ENCODE measurements around the gene TFF2.

The TFF2 gene

DNA sequence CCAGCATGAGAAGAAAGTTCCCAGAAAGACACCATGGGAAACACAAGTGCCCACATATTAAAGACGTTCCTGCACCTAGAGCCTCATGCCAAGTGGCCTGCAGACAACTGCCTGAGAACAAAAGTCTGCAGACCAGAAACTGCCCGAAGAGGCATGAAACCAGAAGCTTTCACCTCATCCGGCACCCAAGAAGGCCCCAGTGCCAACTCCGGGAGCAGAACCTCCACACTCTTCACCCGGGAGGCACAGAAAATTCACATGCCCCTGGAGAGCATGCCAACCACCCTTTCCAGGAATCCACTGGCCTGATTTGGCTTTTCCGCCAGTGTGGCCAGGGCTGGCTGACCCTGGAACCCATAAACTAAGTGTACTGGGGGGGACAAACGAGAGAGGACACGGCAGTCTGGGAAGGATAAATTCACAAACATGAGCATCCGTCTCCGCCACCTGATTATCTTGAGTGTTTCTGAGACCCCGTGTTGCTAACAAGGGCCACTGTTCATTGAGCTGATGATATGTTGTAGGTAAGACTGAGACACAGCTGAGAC lies 6.8 kb downstream of the TFF2 start:
- no peak for DNase-seq

DNA sequence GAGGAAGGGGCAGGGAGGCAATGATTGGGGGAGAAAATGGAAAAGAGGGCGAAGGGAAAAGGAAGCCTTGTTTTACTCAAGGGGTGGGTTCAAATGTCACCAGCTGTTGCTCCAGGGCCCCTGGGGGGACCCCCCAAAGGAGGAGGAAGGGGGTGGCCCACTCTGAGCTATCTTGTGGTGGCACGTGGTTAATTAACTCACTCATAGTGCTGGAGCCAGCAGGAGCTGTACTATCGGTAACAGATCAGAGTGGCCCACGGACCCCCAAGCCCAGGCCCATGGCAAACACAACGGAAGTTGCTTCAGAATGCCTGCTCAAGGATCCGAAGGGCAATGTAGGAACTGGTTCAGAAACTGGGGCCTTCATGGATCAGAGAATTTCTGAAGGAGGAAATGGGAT lies 7.2 kb downstream of the TFF2 start:
- DNase-seq = no peak

DNA sequence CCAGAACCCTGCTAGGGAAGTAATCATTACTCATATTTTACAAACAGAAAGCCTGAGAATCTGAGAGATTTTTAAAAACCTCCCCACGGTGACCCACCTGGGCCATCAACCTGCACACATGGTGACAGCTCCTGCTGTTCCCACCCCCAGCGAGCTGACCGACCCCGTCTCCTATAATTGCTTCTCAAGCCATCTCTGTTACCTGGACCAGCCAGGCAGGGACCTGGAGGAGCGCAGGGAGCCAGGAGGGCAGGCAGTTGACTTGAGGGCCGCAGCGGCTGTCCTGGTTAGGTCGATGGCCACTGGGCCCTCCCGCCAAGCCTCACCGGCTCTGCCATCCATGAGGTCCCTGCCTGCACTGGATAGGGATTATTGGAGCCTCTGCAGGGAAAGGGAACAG lies 7.7 kb downstream of the TFF2 start:
- no peak for DNase-seq

DNA sequence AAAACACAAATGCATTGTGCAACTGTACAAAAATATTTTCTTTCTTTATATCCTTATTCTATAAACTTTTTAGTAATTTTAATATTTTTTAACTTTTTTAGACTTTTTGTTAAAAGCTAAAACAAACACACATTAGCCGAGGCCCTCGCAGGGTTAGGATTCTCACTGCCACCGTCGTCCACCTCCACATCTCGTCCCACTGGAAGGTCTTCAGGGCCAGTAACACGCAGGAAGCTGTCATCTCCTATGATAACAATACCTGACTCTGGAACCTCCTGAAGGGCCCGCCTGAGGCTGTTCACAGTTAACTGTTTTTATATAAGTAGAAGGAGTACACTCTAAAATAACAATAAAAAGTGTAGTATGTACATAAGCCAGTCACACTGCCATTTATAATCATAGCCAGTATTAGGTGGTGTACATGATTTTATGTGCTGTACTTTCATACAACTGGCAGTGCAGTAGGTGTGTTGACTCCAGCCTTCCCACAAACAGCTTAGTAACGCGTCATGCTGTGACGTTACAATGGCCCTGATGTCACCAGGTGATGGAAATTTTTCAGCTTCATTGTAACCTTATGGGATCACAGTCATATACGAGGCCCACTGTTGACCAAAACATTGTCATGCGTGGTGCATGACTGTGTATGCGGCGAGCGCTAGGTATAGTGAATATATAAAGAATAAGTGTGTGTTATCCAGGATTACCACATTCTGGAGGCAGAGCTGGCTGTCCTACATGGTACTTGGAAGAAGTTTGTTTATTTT lies 8.8 kb downstream of the TFF2 start:
- no peak for DNase-seq

DNA sequence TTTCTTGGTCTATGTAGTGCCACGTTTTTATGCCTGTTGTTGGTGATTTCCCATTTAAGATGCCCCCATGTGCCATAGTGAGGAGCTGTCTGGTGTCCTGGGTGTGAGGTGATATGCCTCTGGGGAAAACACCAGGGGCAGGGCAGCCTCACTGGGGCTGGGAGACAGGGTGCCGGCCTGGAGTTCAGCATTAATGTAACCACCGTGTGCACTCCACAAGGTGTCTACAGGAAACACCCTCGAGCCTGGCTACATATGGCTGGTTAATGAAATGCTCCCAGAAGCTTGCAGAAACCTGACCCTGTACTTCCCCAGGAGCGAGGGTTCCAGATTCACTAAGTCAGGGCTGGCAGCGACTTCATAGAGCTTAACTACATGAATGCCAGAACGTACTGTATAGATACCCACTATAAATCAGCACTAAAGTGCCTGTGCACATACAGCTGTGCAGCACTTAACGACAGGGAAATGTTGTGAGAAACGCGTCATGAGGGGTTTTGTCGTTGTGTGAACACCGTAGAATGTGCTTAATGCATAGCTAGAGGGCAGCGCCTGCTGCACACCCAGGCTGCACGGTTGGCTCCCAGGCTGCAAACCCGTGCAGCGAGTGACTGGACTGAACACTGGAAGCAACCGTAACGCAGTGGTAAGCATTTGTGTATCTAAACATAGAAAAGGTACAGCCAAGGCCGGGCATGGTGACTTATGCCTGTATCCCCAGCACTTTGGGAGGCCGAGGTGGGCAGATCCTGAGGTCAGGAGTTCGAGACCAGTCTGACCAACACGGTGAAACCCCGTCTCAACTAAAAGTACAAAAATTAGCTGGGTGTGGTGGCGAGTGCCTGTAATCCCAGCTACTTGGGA lies 10.4 kb downstream of the TFF2 start:
- DNase-seq = no peak

DNA sequence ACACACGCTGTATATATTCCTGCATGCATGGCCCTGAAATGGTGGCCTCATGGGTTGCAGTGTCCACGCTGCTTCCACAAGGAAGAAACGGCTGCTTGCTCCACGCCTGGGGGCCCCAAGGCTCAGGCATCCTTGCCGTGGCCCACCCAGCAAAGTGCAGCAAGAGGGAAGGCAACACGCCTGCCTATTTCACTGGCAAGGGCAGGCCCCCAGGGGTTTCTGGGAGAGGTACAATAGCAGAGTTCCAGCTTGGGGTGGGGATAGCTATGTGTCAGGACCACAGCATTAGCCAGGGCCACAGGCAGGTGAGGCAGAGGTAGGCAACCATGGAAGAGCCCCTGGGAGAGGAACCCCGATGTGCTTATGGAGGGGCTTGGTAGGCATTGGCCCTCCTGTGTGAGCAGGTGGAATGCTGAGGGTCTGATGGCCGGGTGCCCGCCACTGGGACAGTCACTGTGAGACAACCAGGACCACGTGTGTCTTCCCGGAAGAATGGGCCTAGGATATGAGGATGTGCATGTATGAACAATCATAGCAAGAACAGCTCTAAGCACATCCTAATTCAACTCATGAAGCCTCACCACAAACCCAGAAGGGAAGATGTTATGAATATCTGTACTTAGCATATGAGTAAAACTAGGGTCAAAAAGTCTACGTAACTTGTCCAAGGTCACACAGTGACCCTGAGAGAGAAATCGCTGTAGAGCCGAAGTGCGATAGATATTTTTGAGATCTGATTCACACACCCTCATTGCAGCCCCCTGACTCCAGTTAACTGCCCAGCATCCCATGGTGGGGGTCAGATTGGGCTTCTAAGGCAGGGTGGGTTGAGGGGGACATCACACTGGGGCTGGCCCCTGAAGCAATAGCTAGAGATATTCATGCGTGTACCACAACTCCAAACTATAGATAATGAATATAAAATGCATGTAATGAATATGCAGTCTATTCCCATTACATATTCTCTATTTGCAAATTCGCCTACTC lies 11.8 kb downstream of the TFF2 start:
- no peak for DNase-seq

DNA sequence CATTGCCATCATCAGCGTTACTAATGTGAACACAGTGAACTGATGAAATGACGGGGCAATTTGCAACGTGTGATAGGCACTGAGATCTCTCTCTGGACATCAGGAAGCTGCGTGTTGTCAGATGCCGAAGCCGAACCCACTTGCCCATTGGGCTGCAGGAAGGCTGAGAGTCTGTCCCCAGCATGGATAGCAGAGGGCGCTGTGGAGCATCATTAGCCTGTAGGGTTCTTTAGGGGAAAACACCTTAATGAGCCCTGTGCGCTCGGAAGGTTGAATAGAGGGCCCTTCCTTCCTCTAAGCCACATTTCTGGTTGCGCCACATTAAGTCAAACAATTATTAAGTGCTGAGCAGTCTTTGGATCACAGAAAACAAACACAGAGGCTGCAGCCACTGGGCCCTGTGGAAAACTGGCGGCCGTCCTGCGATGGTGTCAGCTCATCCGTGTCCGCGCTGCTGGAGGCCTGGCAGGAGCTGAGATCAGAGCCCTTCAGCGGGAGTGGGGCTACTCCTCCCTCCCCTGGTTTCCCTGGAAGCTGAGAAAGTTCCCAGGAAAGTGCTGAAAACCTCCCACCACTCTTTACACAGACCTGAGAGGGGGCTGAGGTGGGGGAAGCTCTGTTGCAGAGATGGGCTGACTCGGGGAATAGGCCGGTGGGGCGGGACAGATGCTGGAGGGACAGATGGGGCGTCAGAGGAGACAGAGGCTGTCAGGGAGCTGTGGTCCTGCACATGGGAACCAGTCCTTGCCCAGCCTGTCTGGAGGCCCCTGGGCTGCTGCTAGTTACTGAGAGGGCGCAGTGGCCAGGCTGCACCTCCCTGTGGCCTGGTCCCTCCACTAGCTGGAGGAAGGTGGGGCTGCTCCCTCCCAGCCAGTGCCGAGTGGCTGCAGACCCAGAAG lies 12.7 kb downstream of the TFF2 start:
- peak; percentile 86 for DNase-seq

DNA sequence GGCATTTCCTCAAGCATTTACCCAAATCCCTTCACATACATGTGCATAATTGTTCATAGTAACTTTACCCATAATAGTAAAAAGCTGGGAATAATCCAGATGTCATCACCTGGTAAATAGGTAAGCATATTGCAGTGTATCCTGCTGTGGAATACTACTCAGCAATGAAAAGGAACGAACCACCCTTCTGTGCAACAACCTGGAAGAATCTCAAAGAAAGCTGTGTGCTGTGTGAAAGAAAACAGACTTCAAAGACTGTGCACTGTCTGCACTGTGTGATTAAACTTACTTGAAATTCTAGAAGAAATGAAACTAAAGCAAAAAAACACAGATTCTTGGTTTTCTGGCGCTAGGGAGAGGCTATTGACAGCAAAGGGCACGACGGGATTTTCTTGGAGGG lies 13.5 kb downstream of the TFF2 start:
- DNase-seq = no peak

DNA sequence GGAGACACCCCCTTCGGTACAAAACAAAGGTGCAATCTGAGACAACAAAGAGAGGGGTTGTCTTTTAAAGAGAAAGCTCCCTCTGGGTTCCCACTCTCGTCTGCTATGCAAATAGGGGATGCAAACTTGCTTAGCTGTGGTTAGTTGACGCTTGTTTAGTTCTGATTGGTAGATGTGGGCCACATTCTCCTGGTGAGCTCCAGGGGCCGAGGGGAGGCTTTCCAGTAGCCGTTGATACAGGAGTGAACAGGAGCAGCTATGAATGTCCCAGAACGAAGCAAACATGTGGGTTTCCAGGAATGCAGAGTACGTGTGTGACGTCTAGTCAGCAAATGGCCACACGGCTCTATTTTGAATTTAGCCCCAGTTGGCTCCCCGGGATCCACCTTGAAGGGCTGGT lies 14.7 kb downstream of the TFF2 start:
- no peak for DNase-seq

DNA sequence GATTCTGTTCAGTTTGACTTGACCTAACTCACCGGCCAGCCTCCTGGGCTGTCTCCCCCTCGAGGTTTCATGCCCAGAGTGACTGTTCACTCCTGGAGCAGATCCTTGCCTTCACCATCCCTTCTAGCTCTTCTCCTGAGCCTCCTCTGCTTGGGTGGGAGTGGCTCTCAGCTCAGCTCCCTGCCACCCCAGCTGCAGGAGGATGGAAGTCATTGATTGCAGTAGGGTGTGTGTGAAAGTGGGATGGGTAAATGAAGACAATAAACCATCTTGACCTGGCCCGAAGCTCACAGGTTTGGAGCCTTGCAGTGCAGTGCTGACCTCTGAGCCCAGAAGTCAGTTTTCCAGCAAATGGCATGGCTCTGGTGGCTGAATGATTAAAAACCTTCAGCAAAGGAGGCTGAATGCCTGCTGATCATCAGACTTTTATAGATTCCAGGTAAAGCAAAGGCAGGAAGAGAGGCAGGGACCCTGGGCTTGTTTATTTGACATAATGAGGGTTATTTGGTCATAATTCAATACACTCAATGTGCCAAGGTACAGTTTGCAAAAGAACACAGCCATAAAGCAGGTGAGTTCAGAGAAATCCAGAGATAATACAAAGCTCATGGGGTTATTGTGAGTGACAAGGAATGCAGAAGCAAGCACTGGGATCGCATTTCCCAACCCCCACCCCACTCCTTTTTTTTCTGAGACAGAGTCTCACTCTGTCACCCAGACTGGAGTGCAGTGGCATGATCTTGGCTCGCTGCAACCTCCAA lies 18.1 kb downstream of the TFF2 start:
- DNase-seq = no peak

DNA sequence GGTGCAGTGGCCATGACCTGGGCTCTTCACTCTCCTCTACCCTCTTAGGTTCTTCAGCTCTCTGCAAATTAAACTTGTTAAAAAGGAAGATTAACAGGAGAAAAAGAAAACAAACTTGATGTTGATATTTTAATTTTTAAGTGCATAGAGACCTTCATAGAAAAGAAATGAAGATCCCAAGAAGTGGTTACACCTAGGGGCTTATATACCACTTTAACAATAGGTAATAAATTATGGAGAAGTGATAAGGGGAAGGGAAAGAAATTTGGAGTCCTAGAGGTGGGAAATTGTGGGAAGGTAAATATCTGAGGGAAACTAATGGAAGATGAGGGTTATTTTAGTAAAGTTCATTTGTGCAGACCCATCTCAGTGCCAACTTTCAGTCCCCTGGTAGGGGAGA lies 19.1 kb downstream of the TFF2 start:
- DNase-seq = no peak

DNA sequence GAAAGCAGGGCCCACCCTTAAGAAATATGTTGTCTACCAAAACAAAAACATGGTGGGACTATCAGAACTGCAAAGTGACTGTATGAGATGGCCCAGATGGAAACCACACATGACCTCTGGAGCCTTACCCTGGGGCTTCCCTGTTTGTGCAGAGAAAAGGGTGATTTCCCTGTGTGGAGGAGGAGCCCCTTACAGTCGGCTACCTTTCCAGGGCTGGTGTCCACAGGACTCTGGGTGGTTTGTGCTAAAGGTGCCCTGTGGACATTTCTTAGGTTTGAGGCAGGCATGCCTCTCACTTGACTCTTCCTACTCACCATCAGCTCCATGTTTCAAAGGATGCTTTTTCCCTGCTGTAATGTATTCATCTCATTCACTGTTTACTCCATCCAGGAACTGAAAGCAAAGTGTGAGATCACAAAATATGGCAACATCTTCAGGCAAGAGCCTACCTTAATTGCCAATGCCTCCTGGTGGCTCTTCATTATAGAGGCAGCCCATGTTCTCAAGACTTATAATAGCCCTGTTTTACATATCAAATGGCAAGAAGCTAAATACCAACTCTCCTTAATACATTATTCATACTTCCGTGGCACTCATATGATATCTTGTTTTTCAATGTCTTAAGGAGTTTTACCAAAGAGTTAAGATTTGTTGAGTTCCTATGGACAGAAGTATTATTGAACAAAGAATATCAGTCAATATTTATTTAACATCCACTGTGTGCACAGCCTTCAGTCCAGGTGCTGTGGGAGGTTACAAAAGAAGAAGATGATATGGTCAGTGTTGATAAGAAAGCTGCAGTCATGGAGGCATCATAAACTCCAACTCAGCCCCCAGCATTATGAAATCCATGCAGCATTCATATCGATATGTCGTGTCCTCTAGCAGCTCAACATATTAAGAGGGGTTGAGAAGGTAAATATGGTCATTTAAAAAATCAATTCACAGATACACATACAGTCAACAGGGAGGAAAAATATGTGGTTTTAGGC lies 20.1 kb downstream of the TFF2 start:
- DNase-seq = no peak

DNA sequence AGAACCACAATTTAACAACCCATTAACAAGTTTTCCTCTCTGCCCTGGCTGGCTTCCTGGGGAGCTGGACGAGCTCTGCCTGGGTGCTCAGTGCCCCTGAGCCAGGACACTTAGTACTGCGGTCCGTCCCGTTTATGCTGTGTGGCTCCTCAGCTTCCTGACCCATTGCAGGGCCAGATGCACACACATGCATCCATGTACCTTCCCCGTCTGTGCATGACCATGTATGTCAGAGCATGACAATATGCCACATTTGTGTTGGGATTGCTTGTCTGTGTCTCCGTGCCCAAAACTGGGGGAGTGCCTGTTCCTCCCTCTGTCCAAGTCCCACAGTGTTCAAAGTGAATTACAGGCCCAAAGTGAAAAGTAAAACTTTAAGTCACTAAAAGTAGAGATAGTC lies 25.9 kb downstream of the TFF2 start:
- DNase-seq = no peak

DNA sequence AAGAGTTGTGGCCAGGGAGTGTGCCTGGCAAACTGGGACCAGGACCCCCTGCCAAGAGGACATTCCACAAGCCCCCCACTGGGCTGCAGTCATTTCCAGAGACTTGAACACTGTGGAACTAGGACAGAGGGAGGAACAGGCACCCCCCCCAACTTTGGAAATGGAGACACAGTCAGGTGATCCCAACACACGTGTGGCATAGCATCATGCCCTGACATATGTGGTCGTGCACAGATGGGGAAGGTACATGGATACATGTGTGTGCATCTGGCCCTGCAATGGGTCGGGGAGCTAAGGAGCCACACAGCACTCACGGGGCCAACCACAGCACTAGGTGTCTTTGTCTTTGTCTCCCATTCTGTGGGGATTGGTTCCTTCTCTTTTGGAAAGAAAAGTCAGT lies 28.9 kb downstream of the TFF2 start:
- no peak for DNase-seq

DNA sequence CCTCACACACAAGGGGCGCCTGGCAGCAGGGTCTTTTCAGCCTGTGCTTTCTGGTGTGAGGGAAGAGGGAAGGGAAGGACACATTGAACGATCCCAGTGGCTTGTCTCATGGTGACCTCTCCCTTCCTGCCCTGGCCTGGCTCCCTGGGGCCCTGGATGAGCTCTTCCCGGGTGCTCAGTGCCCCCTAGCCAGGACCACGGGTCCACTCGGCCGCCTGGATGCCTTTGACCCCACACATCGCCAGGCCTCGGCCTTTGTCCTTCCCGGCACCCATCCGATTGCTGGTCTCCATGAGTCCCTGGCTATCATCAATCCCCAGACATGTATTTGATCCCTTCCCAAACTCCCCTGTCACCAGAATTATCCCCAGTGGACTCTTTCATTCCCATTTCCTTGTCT lies 29.6 kb downstream of the TFF2 start:
- DNase-seq = no peak

DNA sequence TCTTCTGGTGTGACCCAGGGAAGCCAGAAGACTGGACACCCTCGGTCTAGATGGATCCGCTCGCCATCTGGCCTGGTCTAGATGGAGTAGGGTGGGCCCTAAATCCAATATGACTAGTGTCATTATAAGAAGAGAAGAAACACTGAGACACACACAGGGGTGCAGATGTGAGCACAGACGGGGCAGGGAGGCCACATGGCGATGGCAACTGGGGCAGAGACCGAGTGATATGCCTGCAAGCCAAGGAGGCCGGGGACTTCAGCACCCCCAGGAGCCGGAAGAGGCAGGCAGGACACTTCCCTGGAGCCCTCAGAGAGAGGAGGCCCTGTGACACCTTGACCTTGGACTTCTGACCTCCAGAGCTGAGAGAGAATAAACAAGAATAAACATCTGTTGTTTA lies 30.0 kb downstream of the TFF2 start:
- DNase-seq = no peak

DNA sequence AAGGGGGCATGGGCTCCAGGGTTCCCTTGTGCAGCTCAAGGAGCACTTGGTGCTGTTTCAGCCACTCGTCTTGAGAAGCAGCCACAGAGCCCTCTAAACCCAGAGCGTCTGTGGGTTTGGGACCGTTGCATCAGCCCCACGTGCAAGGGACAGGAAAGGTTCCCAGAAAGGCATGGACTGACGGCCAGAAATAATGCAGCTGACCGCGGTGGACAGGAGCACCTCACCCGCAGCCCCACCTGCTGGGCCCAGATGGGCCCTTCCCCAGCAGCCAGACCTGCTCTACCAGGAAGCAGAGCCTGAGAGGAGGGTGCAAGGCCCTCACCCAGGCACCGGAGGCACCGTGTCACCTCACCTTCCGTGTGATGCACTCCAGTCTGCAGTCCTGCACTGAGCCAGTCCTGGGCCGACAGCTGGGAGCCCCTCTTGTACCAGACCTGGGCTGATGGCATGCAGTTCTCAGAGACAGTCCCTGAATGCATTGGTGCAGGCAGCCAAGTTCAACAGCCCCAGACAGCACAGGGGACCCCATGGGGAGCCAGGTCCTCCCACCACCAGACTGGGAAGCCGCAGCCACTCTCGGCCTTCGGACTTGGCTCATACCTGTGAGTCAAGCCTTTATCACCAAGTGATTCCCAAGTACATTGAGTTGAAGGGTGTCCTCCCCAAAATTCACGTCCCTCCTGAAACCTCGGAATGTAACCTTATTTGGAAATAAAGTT lies 30.8 kb downstream of the TFF2 start:
- no peak for DNase-seq

DNA sequence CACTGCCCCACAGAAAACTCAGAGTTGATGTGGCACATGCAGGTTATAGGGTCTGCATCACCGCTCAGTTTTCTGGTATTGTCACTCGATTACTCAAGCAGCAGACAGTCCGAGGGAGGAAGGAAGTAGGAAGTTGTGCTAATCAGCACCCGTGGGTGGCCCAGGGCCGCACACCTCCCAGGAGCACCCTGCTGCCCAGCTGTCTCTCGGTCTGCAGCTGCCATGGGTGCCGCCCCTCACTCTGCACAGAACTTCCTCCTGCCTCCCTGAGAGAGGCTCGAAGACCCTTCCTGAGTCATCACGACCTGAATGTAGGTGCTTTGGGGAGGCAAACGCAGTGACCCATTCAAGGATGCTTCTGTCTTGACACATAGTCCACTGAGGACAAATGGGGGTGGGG lies 31.4 kb downstream of the TFF2 start:
- no peak for DNase-seq
